Pancreas (tissue), 10 donors: ENCODE data around the gene KCNG2. TPM values are rescaled to one million over a fixed set of nuclear protein-coding genes. Genes with fewer than 3 reads are reported as not detected.

ENCODE experiments used
- ATAC-seq, 4 donors: fragments of 200-7000 bp; cut with Tn5 transposase; one replicate each; pipeline versions ENCODE4 v1.8.0 to v1.9.1; 2020; ENCODE audit warnings: mild to moderate bottlenecking in 4 of 4, moderate library complexity in 4 of 4
- DNase-seq, 6 donors: peaks; one replicate each; pipeline ENCODE4 v3.0.0-alpha.2; 2020
- FAIRE-seq: peaks from 2 replicates; lab custom pipeline; 2012; peaks lifted over from hg19 to GRCh38; lab: Jason Lieb, UNC
- H3K27ac ChIP-seq, 4 donors: fragments of 200-600 bp; sonication (generic); 1 replicate in 3 of 4; 2 replicates in 1 of 4; pipeline versions ENCODE4 v1.5.0 to v1.8.0; 2020
- H3K27me3 ChIP-seq, 4 donors: fragments of 200-600 bp; one replicate each; pipeline ENCODE4 v1.8.0; 2021
- H3K36me3 ChIP-seq, 3 donors: fragments of 200-600 bp; sonication (generic) in 1 of 3; one replicate each; pipeline versions ENCODE4 v1.5.0 to v1.8.0; 2020 to 2021
- H3K4me1 ChIP-seq, 3 donors: fragments of 200-600 bp; one replicate each; pipeline ENCODE4 v1.8.0; 2021
- H3K4me3 ChIP-seq, 4 donors: fragments of 200-600 bp; sonication (generic) in 2 of 4; one replicate each; pipeline versions ENCODE4 v1.5.0 to v1.8.0; 2020 to 2021
- H3K9me3 ChIP-seq, 4 donors: fragments of 200-600 bp; one replicate each; pipeline ENCODE4 v1.8.0; 2021
- CTCF ChIP-seq, 4 donors: fragments of 200-600 bp; sonication (generic) in 3 of 4; IDR thresholded peaks; one replicate each; pipeline versions ENCODE4 v1.5.0 to v1.8.0; 2021; ENCODE audit warnings: antibody characterized with exemption in 4 of 4
- WGBS, 2 donors: extraction: QIAGEN DNeasy Blood & Tissue Kit; methylation state at CpG; one replicate each; pipeline ENCODE4 v1.1.7; 2013; 5-methylcytosine and 5-hydroxymethylcytosine counted together
- intact Hi-C, 3 donors: fragments of 100-400 bp; cut with DNase I; formaldehyde crosslinking; loops; one replicate each; pipeline versions ENCODE4 v1.11.1 to v1.14.2; 2022
- polyA plus RNA-seq, 2 donors: library from polyadenylated mRNA; stranded (reverse); fragments of 200-250 nt; gene quantifications; one replicate each; pipeline ENCODE4 v1.2.3, GENCODE V29; 2013
- total RNA-seq, 6 donors: library from RNA; stranded (reverse); fragmentation: NEBNext Ultra II Directional in 4 of 6; extraction: Animal tissue kit (Norgen Biotek cat#: 25700) in 4 of 6; gene quantifications; one replicate each; pipeline versions ENCODE4 v1.2.1 to v1.2.4, GENCODE V29; 2021 to 2023
- donor health status: healthy with polysubstance abuse.
- donor health status: DM: no; HTN: no; CAD: no; lungs with moderate emphysema.
- donor health status: DM: no; HTN: no; CAD: no.
- donor health status: control.
- donor health status: control.
- donor health status: Bipolar disorder and iron deficiency.
- donor health status: DM: yes; HTN: yes; CAD: no.
- donor health status: DM: no; HTN: no; CAD: no.
- donor health status: DM: no; HTN: no; CAD: no.
- donor health status: DM: yes; HTN: yes; CAD: no.

The KCNG2 gene
- total and polyA plus RNA-seq, 8 donors, result 0.12 to 0.22 (median 0.13) TPM; not detected in 5

- Histone ChIP-seq H3K4me1 (no peaks in the 10 kb centered on the region), H3K4me3 (no peak overlapping the region), H3K36me3 (no peaks in the 10 kb centered on the region), H3K27ac (no peak overlapping the region), H3K27me3 (no peaks in the 10 kb centered on the region), H3K9me3 (no peaks in the 10 kb centered on the region)
- DNase-seq, result peak in 1 of 6 donors; percentile 49
- FAIRE-seq, result no peak
- no peak for ATAC-seq
- TF ChIP-seq CTCF (IDR thresholded peaks at IDR 0.05), result no peak
- 55 to 73% methylated on average over 38 of the region's 38 CpGs for WGBS, 2 donors
- intact Hi-C loops, result no loop called here
Observed at GRCh38 chr18:79772108-79772864, 25.5 kb upstream of the KCNG2 start.

- no peak for ATAC-seq
- H3K4me1 ChIP-seq, result no peaks in the 10 kb centered on the region
- peak in 1 of 6 donors; percentile 38 for DNase-seq
- no peak for FAIRE-seq
- no peaks in the 10 kb centered on the region for H3K27me3 ChIP-seq
- no peak overlapping the region for H3K27ac ChIP-seq
- no peak for TF ChIP-seq CTCF (IDR thresholded peaks at IDR 0.05)
- no peak overlapping the region for H3K4me3 ChIP-seq
- no peaks in the 10 kb centered on the region for H3K36me3 ChIP-seq
- no peaks in the 10 kb centered on the region for H3K9me3 ChIP-seq
- intact Hi-C loops, result no loop called here
- 76 to 86% methylated on average over 31 of the region's 31 CpGs for WGBS, 2 donors
Observed at GRCh38 chr18:79772865-79773696, 24.7 kb upstream of the KCNG2 start.

DNA sequence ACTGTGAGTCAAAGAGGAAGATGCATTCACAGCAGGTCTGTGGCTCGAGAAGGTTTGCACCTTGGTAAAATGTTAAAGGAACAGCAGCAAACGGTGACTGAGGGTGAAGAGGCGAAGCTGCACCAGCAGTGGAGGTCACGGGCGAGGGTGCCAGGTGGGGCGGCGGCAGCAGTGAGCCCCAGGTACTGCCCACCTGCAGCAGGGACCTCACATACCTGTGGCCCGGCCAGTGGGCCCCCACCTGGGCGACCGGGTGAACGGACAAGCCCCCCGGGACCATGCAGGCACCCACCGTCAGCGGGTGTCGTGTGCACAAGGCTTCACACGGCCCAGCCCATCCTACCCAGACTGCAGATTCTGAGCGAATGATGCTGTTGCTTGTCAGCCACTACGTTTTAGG is 23.6 kb upstream of the KCNG2 start:
- FAIRE-seq, result no peak
- H3K27ac ChIP-seq, result no peak overlapping the region
- WGBS, 2 donors, result 61 to 62% methylated on average over 17 to 18 of the region's 18 CpGs
- H3K4me3 ChIP-seq, result no peak overlapping the region
- H3K27me3 ChIP-seq, result no peaks in the 10 kb centered on the region
- no peak for TF ChIP-seq CTCF (IDR thresholded peaks at IDR 0.05)
- H3K4me1 ChIP-seq, result no peaks in the 10 kb centered on the region
- ATAC-seq, result no peak
- intact Hi-C loops, result no loop called here
- H3K9me3 ChIP-seq, result no peaks in the 10 kb centered on the region
- peak in 1 of 6 donors; percentile 32 for DNase-seq
- H3K36me3 ChIP-seq, result no peaks in the 10 kb centered on the region

GRCh38 chr18:79775441-79776221 is 22.1 kb upstream of the KCNG2 start:
- FAIRE-seq (no peak), DNase-seq (peak in 1 of 6 donors; percentile 32), ATAC-seq (no peak)
- H3K36me3 ChIP-seq, result no peaks in the 10 kb centered on the region
- H3K27ac ChIP-seq, result no peak overlapping the region
- no peak for TF ChIP-seq CTCF (IDR thresholded peaks at IDR 0.05)
- no peaks in the 10 kb centered on the region for H3K4me1 ChIP-seq
- no peaks in the 10 kb centered on the region for H3K27me3 ChIP-seq
- H3K4me3 ChIP-seq, result no peak overlapping the region
- intact Hi-C loops, result no loop called here
- H3K9me3 ChIP-seq, result no peaks in the 10 kb centered on the region
- WGBS, 2 donors, result 67 to 73% methylated on average over 35 of the region's 35 CpGs
